Smooth muscle cell (in vitro differentiated cells): Measurements from ENCODE around the gene SAAL1. TPM values are rescaled to one million over a fixed set of nuclear protein-coding genes. Genes with fewer than 3 reads are reported as not detected.

Experiments
- DNase-seq: peaks from one replicate; lab custom pipeline; 2025; ENCODE audit not compliant: unreplicated experiment; lab: John Stamatoyannopoulos, UW
- H2AFZ ChIP-seq: fragments of 200-600 bp; sonication (generic); 2 replicates; pipeline ENCODE4 v1.6.0; 2016; ENCODE audit warnings: antibody characterized with exemption, low read depth, mild to moderate bottlenecking
- H3F3A ChIP-seq: fragments of 200-600 bp; sonication (generic); 2 replicates; pipeline ENCODE4 v1.6.0; 2017; ENCODE audit warnings: antibody characterized with exemption, low read depth
- H3K27ac ChIP-seq: fragments of 200-600 bp; sonication (generic); 2 replicates; pipeline ENCODE4 v1.5.1; 2016; ENCODE audit warnings: low read depth, mild to moderate bottlenecking
- H3K27me3 ChIP-seq: fragments of 200-600 bp; sonication (generic); 2 replicates; pipeline ENCODE4 v1.6.1; 2016; ENCODE audit warnings: low read depth, mild to moderate bottlenecking
- H3K36me3 ChIP-seq: fragments of 200-600 bp; sonication (generic); 2 replicates; pipeline ENCODE4 v1.5.1; 2016; ENCODE audit warnings: low read depth
- H3K4me1 ChIP-seq: fragments of 200-600 bp; sonication (generic); 2 replicates; pipeline ENCODE4 v1.5.1; 2016; ENCODE audit warnings: low read depth
- H3K4me2 ChIP-seq: fragments of 200-600 bp; sonication (generic); 2 replicates; pipeline ENCODE4 v1.6.0; 2016; ENCODE audit warnings: mild to moderate bottlenecking
- H3K4me3 ChIP-seq: fragments of 200-600 bp; sonication (generic); 2 replicates; pipeline ENCODE4 v1.5.1; 2016; ENCODE audit warnings: mild to moderate bottlenecking
- H3K79me2 ChIP-seq: fragments of 200-600 bp; sonication (generic); 2 replicates; pipeline ENCODE4 v1.6.0; 2016; ENCODE audit warnings: low read depth, mild to moderate bottlenecking
- H3K9ac ChIP-seq: fragments of 200-600 bp; sonication (generic); 2 replicates; pipeline ENCODE4 v1.6.0; 2016; ENCODE audit warnings: low read depth
- H3K9me3 ChIP-seq: fragments of 200-600 bp; sonication (generic); replicated peaks from 2 replicates; pipeline ENCODE4 v1.5.1; 2016; ENCODE audit warnings: low read depth
- H4K20me1 ChIP-seq: fragments of 200-600 bp; sonication (generic); 2 replicates; pipeline ENCODE4 v1.6.0; 2016; ENCODE audit warnings: low read depth
- WGBS: methylation state at CpG from one replicate; pipeline ENCODE4 v1.1.7; 2016; ENCODE audit warnings: low lambda C conversion rate; 5-methylcytosine and 5-hydroxymethylcytosine counted together
- polyA plus RNA-seq: library from polyadenylated mRNA; unstranded; fragments of >200 nt; fragmentation: Nextera tagmentation; extraction: Ambion mirVana; gene quantifications from 2 replicates; pipeline ENCODE4 v1.2.1, GENCODE V29; 2016
- total RNA-seq: library from RNA; depleted of rRNA; stranded (reverse); fragments of >200 nt; gene quantifications from 2 replicates; pipeline ENCODE4 v1.2.3, GENCODE V29; 2014
- TF ChIP-seq, protein P1 (sequence below): fragments of 200-600 bp; sonication (generic); IDR thresholded peaks from 2 replicates; pipeline ENCODE4 v1.5.1; 2017; ENCODE audit warnings: borderline replicate concordance, mild to moderate bottlenecking, antibody characterized with exemption; ENCODE audit not compliant: insufficient read depth, poor library complexity, severe bottlenecking

Gene SAAL1
- total and polyA plus RNA-seq, 2 experiments from 2014 or later: 19.9 to 20.0 TPM

DNA sequence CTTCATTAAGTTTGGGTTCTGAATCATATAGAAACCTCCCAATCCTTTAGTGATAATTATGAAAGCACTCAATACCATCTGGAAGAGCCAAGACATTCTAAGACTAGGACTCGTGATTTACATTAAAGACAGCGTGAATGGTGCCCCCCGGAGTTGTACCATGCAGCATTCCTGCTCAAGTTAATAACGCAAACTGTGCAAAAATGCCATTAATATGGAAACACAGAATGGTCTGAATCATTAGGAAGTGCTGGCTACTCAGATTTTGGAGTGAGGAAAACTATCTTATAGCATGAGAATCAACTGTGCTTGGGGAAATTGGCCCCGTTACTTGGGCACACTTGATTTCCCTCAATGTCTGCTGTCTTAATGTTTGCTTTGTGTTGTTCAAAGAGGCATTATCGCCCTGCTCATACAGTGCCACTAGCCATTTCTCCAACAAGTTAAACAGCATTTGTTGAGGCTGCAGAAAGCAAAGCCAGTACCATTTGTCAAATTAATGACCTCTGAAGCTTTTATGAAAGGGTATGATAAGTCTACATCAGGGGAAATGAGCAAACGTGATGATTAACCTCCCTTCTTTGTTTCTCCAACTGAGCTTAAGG lies 41.3 kb downstream of the SAAL1 start:
- H3K4me2 ChIP-seq: no peak overlapping the region
- no peaks in the 10 kb centered on the region for H3K27me3 ChIP-seq
- no peak overlapping the region for H3K9ac ChIP-seq
- H3K4me1 ChIP-seq: no peaks in the 10 kb centered on the region
- no peak overlapping the region for H3K4me3 ChIP-seq
- H3K79me2 ChIP-seq: no peaks in the 10 kb centered on the region
- TF ChIP-seq, protein P1, sequence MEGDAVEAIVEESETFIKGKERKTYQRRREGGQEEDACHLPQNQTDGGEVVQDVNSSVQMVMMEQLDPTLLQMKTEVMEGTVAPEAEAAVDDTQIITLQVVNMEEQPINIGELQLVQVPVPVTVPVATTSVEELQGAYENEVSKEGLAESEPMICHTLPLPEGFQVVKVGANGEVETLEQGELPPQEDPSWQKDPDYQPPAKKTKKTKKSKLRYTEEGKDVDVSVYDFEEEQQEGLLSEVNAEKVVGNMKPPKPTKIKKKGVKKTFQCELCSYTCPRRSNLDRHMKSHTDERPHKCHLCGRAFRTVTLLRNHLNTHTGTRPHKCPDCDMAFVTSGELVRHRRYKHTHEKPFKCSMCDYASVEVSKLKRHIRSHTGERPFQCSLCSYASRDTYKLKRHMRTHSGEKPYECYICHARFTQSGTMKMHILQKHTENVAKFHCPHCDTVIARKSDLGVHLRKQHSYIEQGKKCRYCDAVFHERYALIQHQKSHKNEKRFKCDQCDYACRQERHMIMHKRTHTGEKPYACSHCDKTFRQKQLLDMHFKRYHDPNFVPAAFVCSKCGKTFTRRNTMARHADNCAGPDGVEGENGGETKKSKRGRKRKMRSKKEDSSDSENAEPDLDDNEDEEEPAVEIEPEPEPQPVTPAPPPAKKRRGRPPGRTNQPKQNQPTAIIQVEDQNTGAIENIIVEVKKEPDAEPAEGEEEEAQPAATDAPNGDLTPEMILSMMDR: no peak
- H3F3A ChIP-seq: no peaks in the 10 kb centered on the region
- WGBS: 93% methylated on average over 7 of the region's 7 CpGs
- H3K36me3 ChIP-seq: no peaks in the 10 kb centered on the region
- no peak overlapping the region for H2AFZ ChIP-seq
- no peaks in the 10 kb centered on the region for H4K20me1 ChIP-seq
- no peaks in the 10 kb centered on the region for H3K9me3 ChIP-seq
- no peak overlapping the region for H3K27ac ChIP-seq
- no peak for DNase-seq

DNA sequence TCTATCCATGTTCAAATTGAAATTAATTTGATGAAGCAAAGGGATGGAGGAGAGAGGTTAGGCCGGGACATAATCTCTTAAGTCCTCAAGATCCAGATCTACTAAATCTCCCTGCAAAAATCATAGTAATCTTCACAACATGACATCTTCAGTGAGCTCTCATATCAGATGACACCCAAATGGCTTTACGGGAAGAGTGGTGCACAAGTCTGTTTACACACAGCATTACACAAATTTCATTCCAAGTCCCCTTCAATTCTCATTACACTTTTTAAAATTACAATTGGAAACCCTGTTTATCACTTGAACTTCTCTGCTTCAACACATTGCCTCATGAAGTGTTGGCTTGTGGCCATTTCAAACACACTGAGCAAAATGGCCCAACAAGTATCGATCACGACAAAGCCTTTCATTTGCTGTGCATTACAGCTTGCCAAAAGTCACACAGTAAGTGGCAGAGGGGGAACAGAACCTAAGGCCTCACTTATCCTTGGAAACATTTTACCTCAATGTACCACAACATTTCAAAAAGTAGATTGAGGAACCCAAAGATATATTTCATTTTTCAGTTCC lies 41.9 kb downstream of the SAAL1 start:
- Histone ChIP-seq H3K27ac (no peak overlapping the region), H4K20me1 (no peaks in the 10 kb centered on the region), H3K4me2 (no peak overlapping the region), H3K9ac (no peak overlapping the region), H3K4me3 (no peak overlapping the region), H3F3A (no peaks in the 10 kb centered on the region), H3K79me2 (no peaks in the 10 kb centered on the region), H2AFZ (no peak overlapping the region), H3K4me1 (no peaks in the 10 kb centered on the region), H3K27me3 (no peaks in the 10 kb centered on the region), H3K36me3 (no peaks in the 10 kb centered on the region), H3K9me3 (no peaks in the 10 kb centered on the region)
- 94% methylated on average over 4 of the region's 4 CpGs for WGBS
- TF ChIP-seq, protein P1: no peak
- no peak for DNase-seq

DNA sequence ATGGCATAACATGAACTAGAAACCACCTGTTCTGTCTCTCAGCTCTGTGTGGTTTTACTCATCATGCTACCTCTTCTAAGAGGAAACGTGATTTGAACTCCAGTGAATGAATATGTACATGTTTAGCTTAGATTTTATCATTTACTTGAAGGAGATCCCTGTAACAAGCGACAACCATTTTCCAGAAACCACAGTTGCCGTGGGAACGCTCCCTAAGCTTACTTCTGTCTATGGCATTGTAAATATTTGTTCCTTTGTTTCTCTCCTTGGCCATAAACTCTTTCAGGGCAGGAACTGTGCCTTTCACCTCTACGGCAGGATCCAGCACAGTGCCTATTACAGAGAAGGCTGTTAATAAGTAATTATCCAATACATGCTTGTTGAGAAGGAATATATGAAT lies 42.8 kb downstream of the SAAL1 start:
- Histone ChIP-seq H2AFZ (no peak overlapping the region), H3K27me3 (no peaks in the 10 kb centered on the region), H3K27ac (no peak overlapping the region), H3K36me3 (no peaks in the 10 kb centered on the region), H3K9ac (no peak overlapping the region), H3K79me2 (no peaks in the 10 kb centered on the region), H3K4me2 (no peak overlapping the region), H3K4me3 (no peak overlapping the region), H4K20me1 (no peaks in the 10 kb centered on the region), H3K4me1 (no peaks in the 10 kb centered on the region), H3F3A (no peaks in the 10 kb centered on the region), H3K9me3 (no peaks in the 10 kb centered on the region)
- TF ChIP-seq, protein P1: no peak
- no peak for DNase-seq
- 81% methylated on average over 5 of the region's 5 CpGs for WGBS

DNA sequence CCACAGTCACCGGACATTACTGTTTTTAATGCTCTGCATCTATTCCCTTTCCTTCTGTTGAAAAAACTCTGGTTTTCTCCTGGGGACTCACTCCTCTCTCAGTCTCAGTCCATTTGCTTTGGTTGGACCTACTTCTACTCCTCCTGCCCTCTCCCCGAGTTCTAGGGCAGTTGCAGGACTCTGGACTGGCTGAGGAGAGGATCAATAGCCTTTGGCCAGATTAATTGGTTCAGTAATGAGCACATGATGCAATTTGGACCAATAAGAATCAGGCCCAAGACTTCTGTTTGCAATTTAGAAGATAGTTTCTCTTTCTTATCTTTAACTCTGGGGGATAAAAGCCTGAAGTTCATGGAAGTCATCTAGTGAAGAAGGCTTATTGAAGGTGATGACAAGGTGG lies 44.5 kb downstream of the SAAL1 start:
- 86% methylated on average over 2 of the region's 2 CpGs for whole genome bisulfite sequencing
- DNase-seq: no peak
- no peak overlapping the region for H3K9ac ChIP-seq
- no peak overlapping the region for H3K27ac ChIP-seq
- no peak overlapping the region for H3K4me3 ChIP-seq
- no peaks in the 10 kb centered on the region for H3F3A ChIP-seq
- no peaks in the 10 kb centered on the region for H3K36me3 ChIP-seq
- H3K79me2 ChIP-seq: no peaks in the 10 kb centered on the region
- no peaks in the 10 kb centered on the region for H4K20me1 ChIP-seq
- no peak overlapping the region for H2AFZ ChIP-seq
- no peak overlapping the region for H3K4me2 ChIP-seq
- TF ChIP-seq, protein P1: no peak
- H3K9me3 ChIP-seq: no peaks in the 10 kb centered on the region
- H3K4me1 ChIP-seq: no peaks in the 10 kb centered on the region
- H3K27me3 ChIP-seq: no peaks in the 10 kb centered on the region
